Measurements from ENCODE around the gene ITGB3.
"Not testable (repeated sequence)": the region's sequence is repeated elsewhere in the genome, so short reads cannot be mapped to it uniquely, and the experiment has no call there.

The ITGB3 gene

DNA sequence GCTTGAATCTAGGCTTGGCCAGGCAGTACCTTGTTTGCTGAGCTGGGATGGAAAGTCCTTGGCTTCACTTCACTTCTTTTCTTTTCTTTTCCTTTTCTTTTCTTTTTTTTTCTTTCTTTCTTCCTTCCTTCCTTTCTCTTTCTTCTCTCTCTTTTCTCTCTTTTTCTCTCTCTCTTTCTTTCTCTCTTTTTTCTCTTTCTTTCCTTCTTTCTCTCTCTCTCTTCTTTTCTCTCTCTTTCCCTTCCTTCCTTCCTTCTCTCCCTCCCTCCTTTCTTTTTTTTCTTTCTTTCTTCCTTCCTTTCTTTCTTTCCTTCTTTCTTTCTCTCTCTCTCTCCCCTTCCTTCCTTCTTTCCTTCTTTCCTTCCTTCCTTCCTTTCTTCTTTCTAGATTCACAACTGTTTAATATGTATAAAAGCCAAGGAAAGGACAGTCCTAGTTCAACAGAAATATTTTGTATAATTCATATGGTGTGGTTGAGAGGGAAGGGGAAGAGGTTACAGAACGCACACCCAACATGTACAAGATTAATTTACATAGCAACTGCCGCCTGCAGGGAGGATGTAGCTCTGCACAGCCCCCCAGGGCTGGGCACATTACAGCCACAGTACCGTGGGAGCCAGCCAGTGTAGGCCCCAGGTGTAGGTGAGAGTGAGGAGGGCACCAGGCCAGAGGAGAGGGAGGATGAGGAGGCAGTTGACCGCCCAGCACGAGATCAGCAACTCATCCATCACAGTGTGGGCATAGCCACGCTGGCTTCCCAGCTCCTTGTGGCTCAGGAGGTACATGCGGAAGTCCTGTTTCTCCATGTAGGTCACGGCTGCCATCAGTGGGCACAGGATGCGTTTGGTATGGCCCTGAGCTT, 9.7 kb upstream of the ITGB3 start:
- DNase-seq (ENCODE audit: low read depth in 2 of 3, low spot score in 2 of 3): no peak

DNA sequence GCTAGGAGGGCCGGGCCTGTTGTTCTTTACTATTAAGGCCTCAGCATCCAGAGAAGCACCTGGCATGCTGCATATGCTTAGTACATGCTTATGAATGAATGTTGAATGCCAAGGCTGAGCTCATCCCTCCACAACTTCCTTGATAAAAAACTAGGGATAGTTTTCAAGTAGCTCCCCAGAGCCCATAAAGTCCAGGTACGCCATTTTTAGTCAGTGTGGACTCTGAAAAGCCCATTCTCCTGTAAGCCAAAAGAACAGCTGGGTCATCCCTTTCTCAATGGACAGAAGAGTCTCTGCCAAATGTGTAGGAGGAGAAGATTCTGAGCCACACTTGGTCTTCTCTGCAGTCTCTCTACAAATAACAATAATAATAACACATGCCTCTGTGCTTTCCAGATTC, 8.9 kb upstream of the ITGB3 start:
- DNase-seq (ENCODE audit: low read depth in 2 of 3, low spot score in 2 of 3): no peak

DNA sequence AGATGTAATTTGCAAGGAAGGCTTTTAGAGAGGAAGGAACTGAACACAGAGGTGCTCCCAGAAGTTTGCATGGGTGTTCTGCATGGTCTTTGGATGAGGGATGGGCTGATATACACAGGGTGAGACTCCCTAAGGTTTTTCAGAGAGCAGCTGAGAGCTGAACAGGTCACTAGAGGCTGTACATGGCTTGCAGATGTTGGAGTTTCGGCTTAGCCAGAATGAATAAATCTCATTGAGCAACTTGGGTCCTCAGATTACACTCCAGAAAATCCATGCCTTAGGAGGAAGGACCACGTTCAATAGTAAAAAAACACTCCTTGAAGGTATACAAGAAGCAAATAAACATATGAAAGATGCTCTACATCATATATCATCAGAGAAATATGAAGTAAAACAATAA, 7.5 kb upstream of the ITGB3 start:
- DNase-seq (ENCODE audit: low read depth in 2 of 3, low spot score in 2 of 3): no peak

DNA sequence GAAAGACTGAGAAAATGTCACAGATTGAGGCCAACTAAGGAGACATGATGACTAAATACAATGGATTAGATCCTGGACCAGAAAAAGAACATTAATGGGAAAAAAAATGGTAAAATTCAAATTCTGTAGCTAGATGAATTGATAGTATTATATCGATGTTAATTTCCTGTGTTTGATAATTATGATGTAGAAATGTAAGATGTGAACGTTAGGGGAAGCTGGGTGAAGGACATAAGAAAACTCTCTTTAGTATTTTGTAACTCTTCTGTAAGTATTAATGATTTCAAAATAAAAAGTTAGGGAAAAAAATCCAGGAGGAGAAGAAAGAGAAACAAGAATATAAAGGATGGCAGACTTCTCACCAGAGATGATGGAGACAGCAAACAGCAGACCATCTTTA, 2.8 kb upstream of the ITGB3 start:
- no peak for DNase-seq (ENCODE audit: low read depth in 2 of 3, low spot score in 2 of 3)

DNA sequence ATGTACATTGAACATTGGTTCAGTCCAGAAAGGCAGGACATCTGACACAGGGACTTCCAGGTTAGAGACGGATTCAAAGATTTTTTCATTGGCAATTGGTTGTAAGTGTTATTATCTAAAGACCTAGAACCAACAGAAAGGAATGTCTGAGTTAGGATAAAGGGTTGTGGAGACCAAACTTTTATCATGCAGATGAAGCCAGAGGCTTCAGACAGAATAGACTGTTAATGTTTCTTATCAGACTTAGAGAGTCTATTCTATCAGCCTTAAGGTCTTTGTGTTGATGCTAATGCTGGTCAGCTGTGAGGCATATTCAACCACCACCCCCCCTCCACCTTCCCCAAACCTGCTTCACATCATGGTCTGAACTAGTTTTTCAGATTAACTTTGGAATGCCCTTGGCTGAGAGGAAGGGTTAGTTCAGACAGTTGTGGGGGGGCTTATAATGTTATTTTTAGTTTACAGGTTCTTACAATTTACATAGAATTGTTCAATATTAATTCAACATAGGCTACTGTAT, 2.1 kb upstream of the ITGB3 start:
- no peak for DNase-seq (ENCODE audit: low read depth in 2 of 3, low spot score in 2 of 3)

DNA sequence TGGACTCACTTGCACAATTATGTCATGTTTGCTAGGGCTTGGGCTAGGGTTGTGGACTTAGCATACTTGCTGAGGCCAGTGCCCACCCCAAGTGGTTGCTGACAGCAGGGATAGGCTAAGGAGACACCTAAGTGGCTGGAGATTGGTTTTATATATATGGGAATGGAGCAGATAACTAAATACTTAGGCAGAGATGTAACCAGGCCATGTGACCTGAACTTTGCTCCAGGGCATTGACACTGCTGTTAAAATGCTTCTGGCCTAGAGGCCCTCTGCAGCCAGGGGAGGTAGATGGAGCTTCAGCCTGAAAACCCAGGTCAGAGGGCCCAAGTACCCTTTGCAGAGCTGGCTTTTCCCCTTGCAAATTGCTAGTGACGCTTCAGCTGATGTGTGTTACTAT, 1.4 kb upstream of the ITGB3 start:
- DNase-seq (ENCODE audit: low read depth in 2 of 3, low spot score in 2 of 3): no peak

DNA sequence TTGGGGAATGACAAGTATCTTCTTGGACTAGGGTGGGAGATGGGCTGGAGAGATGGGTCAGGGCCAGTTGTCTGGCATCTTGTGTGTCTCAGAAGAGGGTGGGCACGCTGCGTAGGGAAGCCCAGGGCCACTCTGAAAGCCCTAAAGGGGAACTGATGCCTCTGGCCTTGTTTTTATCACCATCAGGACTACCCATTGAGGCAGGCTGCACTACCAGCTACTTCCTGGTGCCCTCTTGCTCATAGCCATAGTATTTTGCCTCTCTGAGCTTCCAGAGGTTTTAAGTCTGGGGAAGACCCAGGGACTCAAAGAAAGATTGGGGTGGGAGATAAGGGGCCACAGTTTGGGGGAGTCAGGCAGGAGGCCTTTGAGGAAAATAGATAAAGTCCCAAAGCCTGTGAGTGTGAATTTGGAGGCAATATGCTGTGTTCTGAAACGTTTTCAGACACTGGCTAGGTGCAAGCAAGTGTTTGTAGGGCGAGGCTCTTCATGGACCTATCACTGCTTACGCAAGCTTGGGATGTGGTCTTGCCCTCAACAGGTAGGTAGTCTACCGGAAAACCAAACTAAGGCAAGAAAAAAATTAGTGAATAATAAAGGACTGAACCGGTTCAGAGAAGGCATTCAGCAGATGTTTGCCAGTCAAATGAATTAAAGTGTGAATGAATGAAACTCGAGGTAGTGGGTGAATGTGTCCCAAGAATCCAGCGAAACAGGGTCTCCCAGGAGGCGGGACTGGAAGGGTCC, 688 bp upstream of the ITGB3 start:
- no peak for DNase-seq (ENCODE audit: low read depth in 2 of 3, low spot score in 2 of 3)

DNA sequence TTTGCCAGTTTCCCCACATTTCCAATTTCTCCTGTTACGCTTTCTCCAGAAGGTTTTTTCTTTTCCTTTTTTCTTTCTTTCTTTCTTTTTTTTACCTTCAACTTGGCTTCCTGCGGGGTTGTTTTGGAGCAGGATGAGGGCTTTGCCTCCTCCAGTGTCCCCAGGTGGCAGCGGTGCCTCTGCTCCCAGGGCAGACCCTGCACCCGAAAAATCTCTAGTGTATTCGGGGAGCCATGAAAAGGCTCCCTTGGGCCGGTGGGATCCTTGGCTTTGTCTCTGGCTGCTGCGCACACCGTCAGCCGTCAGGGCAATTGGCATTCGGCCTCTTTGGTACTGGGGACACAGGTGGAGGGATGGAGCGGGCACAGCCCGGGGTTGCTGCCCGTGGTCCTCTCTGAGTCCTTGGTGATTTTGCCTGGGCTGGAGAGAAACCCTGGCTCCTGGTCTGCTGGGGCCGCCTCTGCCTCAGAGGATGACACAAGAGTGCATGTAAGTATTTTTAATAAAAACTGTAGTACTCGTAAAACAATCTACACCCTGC, 846 bp downstream of the ITGB3 start:
- DNase-seq (ENCODE audit: low read depth in 2 of 3, low spot score in 2 of 3): no peak

DNA sequence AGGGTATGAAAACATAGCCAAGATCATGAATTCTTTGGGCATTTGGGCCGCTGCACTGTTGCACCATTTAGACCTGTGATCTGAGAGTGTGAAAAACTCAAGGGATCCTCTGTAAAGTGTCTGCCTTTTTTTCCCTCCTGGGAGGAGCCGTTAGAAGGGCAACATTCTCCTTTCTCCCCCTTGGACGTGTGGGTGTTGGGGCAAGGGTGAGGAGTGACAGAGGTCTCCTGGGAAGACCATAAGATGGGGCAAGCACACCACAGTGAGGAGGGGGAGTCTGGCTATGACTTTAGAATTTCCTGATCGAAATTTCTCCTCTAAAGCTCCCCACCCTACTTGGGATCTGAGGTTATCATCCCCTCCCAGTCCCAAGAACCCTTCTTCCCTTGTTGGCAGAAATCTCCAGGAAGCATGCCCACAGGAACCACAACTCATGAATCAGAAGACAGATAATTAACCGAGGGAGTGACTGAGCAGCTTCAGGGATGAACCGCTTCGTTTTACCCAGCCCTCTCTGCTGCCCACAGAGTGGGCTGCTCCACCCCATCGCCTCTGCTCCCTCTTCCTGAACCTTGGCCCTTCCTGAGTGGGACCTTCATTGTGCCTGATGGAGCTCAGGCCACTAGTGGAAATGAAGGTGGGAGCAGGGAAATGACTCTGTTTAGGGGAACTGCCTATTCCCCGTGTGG, 4.2 kb downstream of the ITGB3 start:
- no peak for DNase-seq (ENCODE audit: low read depth in 2 of 3, low spot score in 2 of 3)

DNA sequence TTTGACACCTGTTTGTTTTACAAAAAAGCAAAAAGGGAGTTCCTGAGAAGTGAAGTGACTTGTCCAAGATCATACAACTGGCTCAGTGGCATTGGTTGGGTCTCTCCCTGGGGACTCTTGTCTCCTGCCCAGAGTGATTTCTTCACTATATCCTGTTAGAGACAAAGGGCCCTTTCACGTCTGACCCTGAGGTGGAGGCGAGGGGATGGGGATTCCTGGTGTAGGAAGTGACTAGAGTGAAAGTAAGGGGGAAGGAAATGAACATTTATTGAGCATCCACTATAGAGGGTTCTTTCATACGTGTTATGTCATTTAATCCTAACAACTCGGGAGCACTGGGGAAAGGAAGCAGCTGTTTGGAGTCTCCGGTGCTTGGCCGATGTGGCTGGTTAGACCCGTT, 9.0 kb downstream of the ITGB3 start:
- no peak for DNase-seq (ENCODE audit: low read depth in 2 of 3, low spot score in 2 of 3)

DNA sequence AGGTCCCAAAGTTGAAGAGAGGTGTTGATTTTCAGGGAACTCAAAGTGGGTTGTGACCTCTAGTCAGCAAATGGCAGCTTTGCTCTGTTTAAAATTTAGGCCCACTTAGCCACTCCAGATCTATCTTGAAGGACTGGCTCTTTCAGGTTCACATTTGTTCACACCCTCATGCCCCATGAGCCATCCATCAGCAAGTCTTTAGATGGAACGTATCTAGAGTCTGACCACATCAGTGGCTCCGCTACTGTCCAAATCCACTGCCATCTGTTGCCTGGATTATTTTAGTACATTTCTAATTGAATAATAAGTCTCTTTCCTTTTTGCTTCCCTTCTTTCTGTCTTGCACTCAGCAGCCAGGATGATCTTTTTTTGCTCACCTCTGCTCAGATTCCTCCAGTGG, 10.5 kb downstream of the ITGB3 start:
- no peak for DNase-seq (ENCODE audit: low read depth in 2 of 3, low spot score in 2 of 3)

DNA sequence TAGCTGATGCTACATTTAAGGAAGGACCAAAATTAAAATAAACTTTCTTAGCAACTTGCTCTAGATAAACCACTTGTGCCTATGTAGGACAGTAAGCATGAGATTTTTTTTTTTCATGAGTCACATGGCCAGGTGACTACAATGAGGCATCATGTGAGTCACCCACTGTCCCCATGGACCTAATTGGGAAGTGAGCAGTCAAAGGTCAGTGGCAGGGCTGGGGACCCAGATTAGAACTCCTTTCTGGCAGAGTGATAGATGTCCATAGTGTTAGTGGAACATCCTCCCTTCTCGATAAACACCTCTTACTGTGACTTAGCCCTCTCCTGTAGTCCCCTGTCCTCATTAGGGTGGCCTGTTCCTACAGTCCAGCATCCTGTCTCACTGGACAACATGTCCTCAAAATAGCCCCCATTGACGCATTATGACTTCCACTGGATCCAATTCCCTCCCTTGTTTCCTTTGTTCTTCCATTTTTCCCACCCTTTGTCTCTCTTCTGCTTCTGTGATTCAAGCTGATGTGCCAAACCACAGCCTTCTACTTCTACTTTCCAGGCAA, 12.4 kb downstream of the ITGB3 start:
- no peak for DNase-seq (ENCODE audit: low read depth in 2 of 3, low spot score in 2 of 3)

DNA sequence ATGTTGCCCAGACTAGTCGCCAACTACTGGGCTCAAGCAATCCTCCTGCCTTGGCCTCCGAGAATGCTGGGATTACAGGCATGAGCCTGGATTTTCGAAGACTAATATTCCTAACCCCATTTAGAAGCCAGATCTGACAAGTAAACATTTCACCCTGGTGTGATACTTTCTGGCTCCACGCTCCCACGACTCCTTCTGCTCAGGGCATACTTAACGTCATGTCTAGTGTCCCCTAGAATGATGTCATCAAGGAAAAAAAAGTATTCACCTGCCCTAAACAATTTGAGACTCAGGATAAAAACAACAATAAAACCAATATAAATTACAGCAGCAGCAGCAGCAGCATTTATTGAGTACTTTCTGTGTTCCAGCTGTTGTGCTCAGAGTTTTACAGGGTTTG, 13.2 kb downstream of the ITGB3 start:
- no peak for DNase-seq (ENCODE audit: low read depth in 2 of 3, low spot score in 2 of 3)

DNA sequence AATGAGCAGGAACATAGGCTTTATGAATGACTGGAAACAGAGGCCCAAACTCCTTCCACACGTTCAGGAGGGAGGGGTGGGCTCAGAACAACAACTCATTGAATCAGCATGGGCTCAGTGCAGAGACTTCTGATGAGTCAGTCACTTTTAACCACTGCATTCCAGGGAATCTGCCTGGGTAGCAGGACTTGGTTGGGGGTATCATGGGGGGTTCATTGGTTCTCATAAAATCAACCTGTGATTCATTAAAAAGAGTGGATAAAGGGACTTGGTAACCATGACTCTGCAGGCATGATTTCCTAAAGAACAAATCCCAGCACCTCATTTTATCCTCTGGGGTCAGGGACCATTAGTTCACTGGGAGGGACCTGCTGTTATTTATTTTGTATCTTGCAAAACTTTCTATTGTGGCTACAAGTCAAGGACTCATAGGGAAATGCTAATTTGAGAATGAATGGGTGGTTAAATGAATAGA, 13.8 kb downstream of the ITGB3 start:
- no peak for DNase-seq (ENCODE audit: low read depth in 2 of 3, low spot score in 2 of 3)

DNA sequence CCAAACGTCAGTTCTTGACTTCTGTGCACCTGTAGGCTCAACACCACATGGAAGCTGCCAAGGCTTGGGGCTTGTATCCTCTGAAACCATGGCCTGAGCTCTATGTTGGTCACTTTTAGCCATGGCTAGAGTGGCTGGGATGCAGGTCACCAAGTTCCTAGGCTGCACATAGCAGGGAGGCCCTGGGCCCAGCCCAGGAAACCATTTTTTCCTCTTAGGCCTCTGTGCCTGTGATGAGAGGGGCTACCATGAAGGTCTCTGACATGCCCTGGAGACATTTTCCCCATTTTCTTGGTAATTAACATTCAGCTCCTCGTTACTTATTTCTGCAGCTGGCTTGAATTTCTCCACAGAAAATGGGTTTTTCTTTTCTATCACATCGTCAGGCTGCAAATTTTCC, 15.3 kb downstream of the ITGB3 start:
- DNase-seq (ENCODE audit: low read depth in 2 of 3, low spot score in 2 of 3): not testable (repeated sequence)

DNA sequence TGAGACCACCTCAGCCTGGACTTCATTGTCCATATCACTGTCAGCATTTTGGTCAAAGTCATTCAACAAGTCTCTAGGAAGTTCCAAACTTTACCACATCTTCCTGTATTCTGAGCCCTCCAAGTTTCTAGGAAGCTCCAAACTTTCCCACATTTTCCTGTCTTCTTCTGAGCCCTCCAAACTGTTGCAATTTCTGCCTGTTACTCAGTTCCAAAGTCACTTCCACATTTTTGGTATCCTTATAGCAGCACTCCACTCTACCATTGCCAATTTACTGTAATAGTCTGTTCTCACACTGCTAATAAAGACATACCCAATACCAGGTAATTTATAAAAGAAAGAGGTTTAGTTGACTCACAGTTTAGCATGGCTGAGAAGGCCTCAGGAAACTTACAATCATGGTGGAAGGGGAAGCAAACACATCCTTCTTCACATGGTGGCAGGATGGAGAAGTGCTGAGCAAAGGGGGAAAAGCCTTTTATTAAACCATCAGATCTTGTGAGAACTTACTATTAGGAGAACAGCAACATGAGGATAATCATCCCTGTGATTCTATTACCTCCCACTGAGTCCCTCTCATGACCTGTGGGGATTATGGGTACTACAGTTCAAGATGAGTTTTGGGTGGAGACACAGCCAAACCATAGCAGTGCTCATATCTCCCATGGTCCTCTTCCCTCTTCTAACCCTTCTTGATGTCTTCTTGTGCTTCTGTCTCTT, 16.1 kb downstream of the ITGB3 start:
- DNase-seq (ENCODE audit: low read depth in 2 of 3, low spot score in 2 of 3): not testable (repeated sequence)

DNA sequence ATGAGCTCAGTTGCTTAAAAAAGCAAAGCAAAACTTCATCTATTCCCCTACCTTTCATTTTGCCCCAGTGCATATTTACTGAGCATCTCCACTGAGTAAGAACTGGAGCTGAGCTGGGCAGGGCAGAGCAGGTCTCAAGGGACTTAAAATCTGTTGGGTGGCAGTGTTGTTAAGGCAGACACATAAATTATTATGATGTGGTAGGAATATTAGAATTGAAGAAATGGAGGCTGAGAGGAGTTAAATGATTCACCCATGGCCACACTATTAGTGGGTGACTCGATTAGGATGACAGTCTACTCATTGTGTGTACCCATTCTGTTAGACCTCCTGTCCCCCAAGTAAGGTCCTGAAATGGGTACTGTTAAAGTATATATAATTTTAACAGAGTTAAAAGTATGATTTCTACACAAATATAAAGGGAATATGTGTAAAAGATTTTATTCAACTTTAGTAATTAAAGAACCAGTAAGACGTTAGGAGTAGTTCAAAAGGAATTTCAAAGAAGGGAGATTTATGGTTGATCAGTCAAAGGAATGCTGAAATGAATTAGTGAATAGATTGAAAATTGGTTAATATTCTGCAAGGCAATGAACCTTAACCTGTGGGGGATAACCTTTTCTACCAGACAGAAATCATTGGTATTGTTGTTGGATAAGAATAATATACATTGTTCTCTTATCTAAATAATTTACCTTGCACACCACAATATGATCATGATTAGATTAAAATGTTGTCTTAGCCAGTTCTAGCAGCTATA, 17.5 kb downstream of the ITGB3 start:
- DNase-seq (ENCODE audit: low read depth in 2 of 3, low spot score in 2 of 3): no peak

DNA sequence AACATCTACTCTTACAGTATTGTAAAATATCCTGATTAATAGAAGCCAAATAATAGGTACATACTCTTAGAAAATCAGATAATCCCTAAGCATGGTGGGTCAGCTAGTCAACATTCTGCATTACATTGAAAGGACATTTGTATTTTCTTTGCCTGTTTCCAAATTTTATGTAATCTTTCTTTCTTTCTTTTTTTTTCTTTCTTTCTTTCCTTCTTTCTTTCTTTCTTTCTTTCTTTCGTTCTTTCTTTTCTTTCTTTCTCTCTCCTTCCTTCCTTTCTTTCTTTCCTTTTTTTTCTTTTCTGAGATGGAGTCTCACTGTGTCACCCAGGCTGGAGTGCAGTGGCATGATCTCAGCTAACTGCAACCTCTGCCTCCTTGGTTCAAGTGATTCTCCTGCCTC, 18.9 kb downstream of the ITGB3 start:
- DNase-seq (ENCODE audit: low read depth in 2 of 3, low spot score in 2 of 3): no peak

DNA sequence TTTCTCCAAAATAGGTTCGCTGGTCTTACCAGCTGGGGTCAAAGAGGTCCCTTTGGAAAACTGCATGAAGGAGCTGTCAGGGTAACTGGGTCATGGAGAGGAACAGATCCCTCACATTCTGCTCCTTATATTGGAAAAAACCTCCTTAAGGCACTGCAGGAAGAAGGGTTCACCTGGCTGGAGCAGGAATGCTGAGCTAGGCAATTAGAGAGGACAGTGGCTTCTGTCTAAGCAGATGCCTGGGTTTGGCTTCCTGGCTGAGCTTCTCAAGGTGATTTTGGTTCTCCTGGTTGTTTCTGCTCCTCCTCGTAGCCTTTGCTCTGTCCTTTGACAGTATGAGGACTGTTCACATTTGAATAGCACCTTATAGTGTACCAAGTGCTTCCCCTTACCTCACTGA, 19.6 kb downstream of the ITGB3 start:
- no peak for DNase-seq (ENCODE audit: low read depth in 2 of 3, low spot score in 2 of 3)
